Mammary epithelial cell (primary cell): Measurements from ENCODE around the gene EXOC4.

Experiments
- EZH2 ChIP-seq: IDR thresholded peaks from 2 replicates; pipeline ENCODE4 v1.6.1; 2012; ENCODE audit warnings: low read length, inconsistent platforms, borderline replicate concordance
- TF ChIP-seq, protein P1 (sequence below), 2 donors: IDR thresholded peaks in 1 of 2; conservative IDR thresholded peaks in 1 of 2; 2 replicates each; pipeline ENCODE4 v1.5.1; 2011 to 2012; ENCODE audit warnings: inconsistent platforms in 2 of 2, low read length in 2 of 2, mild to moderate bottlenecking in 2 of 2, control low read depth in 1 of 2, low read depth in 1 of 2; ENCODE audit not compliant: insufficient read depth in 1 of 2; ENCODE audit errors: extremely low read depth in 1 of 2

DNA sequence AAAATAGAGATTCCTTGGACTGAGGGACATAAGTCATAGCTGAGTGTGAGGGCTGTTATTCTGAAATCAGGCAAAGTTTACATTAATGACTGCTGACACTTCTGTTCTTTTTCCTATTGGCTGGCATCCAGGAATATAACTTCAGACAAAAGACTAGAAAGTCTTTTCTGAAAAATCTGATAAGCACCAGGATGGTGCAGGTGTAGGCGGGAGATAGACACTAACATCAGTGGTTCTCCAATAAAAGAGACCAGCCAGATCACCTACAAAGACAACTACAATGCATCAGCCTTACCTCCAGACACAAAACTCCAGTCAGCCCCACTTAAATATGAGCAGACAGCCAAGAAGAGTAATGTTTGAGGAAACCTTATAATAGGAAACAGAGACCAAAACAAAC, 705.9 kb downstream of the EXOC4 start:
- TF ChIP-seq, protein P1, sequence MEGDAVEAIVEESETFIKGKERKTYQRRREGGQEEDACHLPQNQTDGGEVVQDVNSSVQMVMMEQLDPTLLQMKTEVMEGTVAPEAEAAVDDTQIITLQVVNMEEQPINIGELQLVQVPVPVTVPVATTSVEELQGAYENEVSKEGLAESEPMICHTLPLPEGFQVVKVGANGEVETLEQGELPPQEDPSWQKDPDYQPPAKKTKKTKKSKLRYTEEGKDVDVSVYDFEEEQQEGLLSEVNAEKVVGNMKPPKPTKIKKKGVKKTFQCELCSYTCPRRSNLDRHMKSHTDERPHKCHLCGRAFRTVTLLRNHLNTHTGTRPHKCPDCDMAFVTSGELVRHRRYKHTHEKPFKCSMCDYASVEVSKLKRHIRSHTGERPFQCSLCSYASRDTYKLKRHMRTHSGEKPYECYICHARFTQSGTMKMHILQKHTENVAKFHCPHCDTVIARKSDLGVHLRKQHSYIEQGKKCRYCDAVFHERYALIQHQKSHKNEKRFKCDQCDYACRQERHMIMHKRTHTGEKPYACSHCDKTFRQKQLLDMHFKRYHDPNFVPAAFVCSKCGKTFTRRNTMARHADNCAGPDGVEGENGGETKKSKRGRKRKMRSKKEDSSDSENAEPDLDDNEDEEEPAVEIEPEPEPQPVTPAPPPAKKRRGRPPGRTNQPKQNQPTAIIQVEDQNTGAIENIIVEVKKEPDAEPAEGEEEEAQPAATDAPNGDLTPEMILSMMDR (conservative IDR thresholded peaks at IDR 0.05 in 1 of 2, IDR thresholded peaks at IDR 0.05 in 1 of 2; ENCODE audit: extremely low read depth in 1 of 2, insufficient read depth in 1 of 2, low read depth in 1 of 2, low read length in 2 of 2) = no peak
- TF ChIP-seq EZH2 = no peak
